Adrenal gland (tissue), 5 donors: ENCODE data around the gene KCNT2.

ENCODE experiments used
- POLR2A ChIP-seq, 2 donors: fragments of 450-650 bp; IDR thresholded peaks; one replicate each; pipeline ENCODE4 v1.6.1; 2017; ENCODE audit warnings: antibody characterized with exemption in 2 of 2, mild to moderate bottlenecking in 2 of 2, moderate library complexity in 1 of 2
- TF ChIP-seq, protein P1 (sequence below), 6 experiments: fragments of 450-650 bp in 4 of 6; fragments of 200-600 bp in 2 of 6; sonication (generic) in 1 of 6; IDR thresholded peaks; 1 replicate in 5 of 6; 2 replicates in 1 of 6; pipeline versions ENCODE4 v1.5.1 to v1.8.0; 2016 to 2021; ENCODE audit warnings: antibody characterized with exemption in 6 of 6, mild to moderate bottlenecking in 2 of 6, moderate library complexity in 1 of 6
- donor health status: DM: no; HTN: no; CAD: no.

- TF ChIP-seq POLR2A (IDR thresholded peaks at IDR 0.05) = no peak
- TF ChIP-seq, protein P1, sequence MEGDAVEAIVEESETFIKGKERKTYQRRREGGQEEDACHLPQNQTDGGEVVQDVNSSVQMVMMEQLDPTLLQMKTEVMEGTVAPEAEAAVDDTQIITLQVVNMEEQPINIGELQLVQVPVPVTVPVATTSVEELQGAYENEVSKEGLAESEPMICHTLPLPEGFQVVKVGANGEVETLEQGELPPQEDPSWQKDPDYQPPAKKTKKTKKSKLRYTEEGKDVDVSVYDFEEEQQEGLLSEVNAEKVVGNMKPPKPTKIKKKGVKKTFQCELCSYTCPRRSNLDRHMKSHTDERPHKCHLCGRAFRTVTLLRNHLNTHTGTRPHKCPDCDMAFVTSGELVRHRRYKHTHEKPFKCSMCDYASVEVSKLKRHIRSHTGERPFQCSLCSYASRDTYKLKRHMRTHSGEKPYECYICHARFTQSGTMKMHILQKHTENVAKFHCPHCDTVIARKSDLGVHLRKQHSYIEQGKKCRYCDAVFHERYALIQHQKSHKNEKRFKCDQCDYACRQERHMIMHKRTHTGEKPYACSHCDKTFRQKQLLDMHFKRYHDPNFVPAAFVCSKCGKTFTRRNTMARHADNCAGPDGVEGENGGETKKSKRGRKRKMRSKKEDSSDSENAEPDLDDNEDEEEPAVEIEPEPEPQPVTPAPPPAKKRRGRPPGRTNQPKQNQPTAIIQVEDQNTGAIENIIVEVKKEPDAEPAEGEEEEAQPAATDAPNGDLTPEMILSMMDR (IDR thresholded peaks at IDR 0.05) = no peak
These were observed 312.5 kb downstream of the KCNT2 start for GRCh38 chr1:196295766-196296165.
